Common myeloid progenitor, CD34-positive (primary cell): ENCODE data around the gene THOC6.

ENCODE experiments used
- CTCF ChIA-PET: fragments of 350-600 bp; sonication (Branson Sonifier 250); formaldehyde crosslinking; loops from one replicate; lab custom pipeline; 2021; ENCODE audit warnings: antibody characterized with exemption; lab: Charles Lee
- POLR2A ChIA-PET: fragments of 350-600 bp; sonication (Branson Sonifier 250); formaldehyde crosslinking; loops from one replicate; lab custom pipeline; 2021; ENCODE audit warnings: antibody characterized with exemption; lab: Charles Lee
- DNase-seq, 3 donors: peaks; one replicate each; pipeline versions ENCODE4 v3.0.0 to v3.0.0-alpha.2; 2013
- H3K27ac ChIP-seq, 2 experiments: 1 replicate in 1 of 2; 2 replicates in 1 of 2; pipeline ENCODE4 v1.7.0; 2013; ENCODE audit warnings: inconsistent platforms in 2 of 2, low read length in 2 of 2, mild to moderate bottlenecking in 2 of 2, low read depth in 1 of 2, moderate library complexity in 1 of 2; ENCODE audit not compliant: severe bottlenecking in 2 of 2, insufficient read depth in 1 of 2, poor library complexity in 1 of 2
- H3K27me3 ChIP-seq, 5 experiments: replicated peaks in 2 of 5; 1 replicate in 3 of 5; 2 replicates in 2 of 5; pipeline versions ENCODE4 v1.6.1 to v1.7.0; 2013; ENCODE audit warnings: low read length in 4 of 5, mild to moderate bottlenecking in 2 of 5, moderate library complexity in 2 of 5, inconsistent platforms in 1 of 5; ENCODE audit not compliant: insufficient read depth in 5 of 5, control insufficient read depth in 4 of 5
- H3K36me3 ChIP-seq, 4 experiments: 1 replicate in 2 of 4; 2 replicates in 2 of 4; pipeline versions ENCODE4 v1.6.1 to v1.7.0; 2013; ENCODE audit warnings: low read length in 3 of 4, control low read depth in 1 of 4, mild to moderate bottlenecking in 1 of 4; ENCODE audit not compliant: control insufficient read depth in 4 of 4, insufficient read depth in 4 of 4
- H3K4me1 ChIP-seq, 4 experiments: 1 replicate in 3 of 4; 2 replicates in 1 of 4; pipeline versions ENCODE4 v1.6.1 to v1.7.1; 2013; ENCODE audit warnings: low read length in 3 of 4, mild to moderate bottlenecking in 3 of 4, control low read depth in 1 of 4, inconsistent platforms in 1 of 4, moderate library complexity in 1 of 4; ENCODE audit not compliant: control insufficient read depth in 4 of 4, insufficient read depth in 4 of 4; ENCODE audit errors: control extremely low read depth in 1 of 4
- H3K4me3 ChIP-seq, 7 experiments: 1 replicate in 4 of 7; 2 replicates in 3 of 7; pipeline versions ENCODE4 v1.5.1 to v1.7.0; 2013; ENCODE audit warnings: mild to moderate bottlenecking in 7 of 7, low read length in 6 of 7, moderate library complexity in 6 of 7, inconsistent platforms in 2 of 7, low read depth in 2 of 7, control low read depth in 1 of 7; ENCODE audit not compliant: insufficient read depth in 4 of 7, control insufficient read depth in 1 of 7; ENCODE audit errors: extremely low read depth in 1 of 7
- H3K9me3 ChIP-seq, 5 experiments: 1 replicate in 4 of 5; 2 replicates in 1 of 5; pipeline versions ENCODE4 v1.6.1 to v1.7.1; 2013; ENCODE audit warnings: low read length in 4 of 5, mild to moderate bottlenecking in 2 of 5, inconsistent platforms in 1 of 5, low read depth in 1 of 5, moderate library complexity in 1 of 5; ENCODE audit not compliant: control insufficient read depth in 4 of 5, insufficient read depth in 2 of 5; ENCODE audit errors: control extremely low read depth in 1 of 5
- whole genome bisulfite sequencing: methylation state at CpG from one replicate; pipeline ENCODE4 v1.1.5; 2013; ENCODE audit not compliant: insufficient coverage; 5-methylcytosine and 5-hydroxymethylcytosine counted together

THOC6 gene

DNA sequence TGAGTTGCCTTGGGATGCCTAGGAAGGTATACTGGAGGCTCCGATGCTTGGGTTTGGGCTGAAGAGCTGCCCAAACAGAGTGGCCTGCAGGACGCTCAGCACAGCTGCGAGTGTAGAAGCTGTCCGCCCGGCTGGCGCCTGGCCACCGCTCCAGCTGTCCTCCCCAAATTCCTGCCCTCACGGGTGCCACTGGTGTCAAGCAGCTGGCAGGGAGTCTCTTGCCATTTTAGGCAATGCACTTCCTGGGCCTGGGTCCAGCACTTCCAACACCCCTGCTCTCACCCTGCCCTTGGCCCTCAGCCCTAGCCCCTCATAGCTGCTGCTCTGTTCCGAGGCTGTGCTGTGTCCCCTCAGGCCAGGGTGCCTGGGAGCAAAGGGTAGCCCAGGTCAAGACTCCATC lies 38.4 kb upstream of the THOC6 start:
- no peak for DNase-seq
- Histone ChIP-seq H3K4me1 (peaks cover 0 to 20% (median 11%) of the 10 kb centered on the region in 4 experiments), H3K9me3 (no peaks in the 10 kb centered on the region), H3K36me3 (no peaks in the 10 kb centered on the region), H3K27me3 (no peaks in the 10 kb centered on the region), H3K4me3 (no peak overlapping the region), H3K27ac (no peak overlapping the region)
- 96% methylated on average over 7 of the region's 9 CpGs for WGBS
- ChIA-PET CTCF (interaction anchor here (1.2 to 1.7 kb wide), 4 partner anchors 14 to 24 kb away, joined by 3 to 4 read pairs (median 4); no protein-coding TSS in a partner anchor), POLR2A (no interaction called here)

- Histone ChIP-seq H3K4me3 (no peak overlapping the region), H3K9me3 (no peaks in the 10 kb centered on the region), H3K27me3 (no peaks in the 10 kb centered on the region), H3K27ac (no peak overlapping the region), H3K4me1 (peaks cover 0 to 16% (median 9%) of the 10 kb centered on the region in 4 experiments), H3K36me3 (no peaks in the 10 kb centered on the region)
- 99% methylated on average over 13 of the region's 15 CpGs for WGBS
- ChIA-PET POLR2A (no interaction called here), CTCF (interaction anchor here (1.0 to 1.7 kb wide), 3 partner anchors 9 to 18 kb away, joined by 3 to 4 read pairs (median 3); no protein-coding TSS in a partner anchor)
- no peak for DNase-seq
These were observed 37.9 kb upstream of the THOC6 start for GRCh38 chr16:2985893-2986355.

- ChIA-PET POLR2A (no interaction called here), CTCF (interaction anchor here (1.0 to 3.2 kb wide), 2 partner anchors 9 to 15 kb away, joined by 3 to 9 read pairs; no protein-coding TSS in a partner anchor)
- H3K4me3 ChIP-seq = no peak overlapping the region
- H3K27me3 ChIP-seq = no peaks in the 10 kb centered on the region
- H3K27ac ChIP-seq = no peak overlapping the region
- H3K9me3 ChIP-seq = no peaks in the 10 kb centered on the region
- H3K4me1 ChIP-seq = peaks cover 0 to 8% (median 6%) of the 10 kb centered on the region in 4 experiments
- no peaks in the 10 kb centered on the region for H3K36me3 ChIP-seq
- WGBS = 91% methylated on average over 10 of the region's 17 CpGs
- no peak for DNase-seq
These were observed 37.1 kb upstream of the THOC6 start for GRCh38 chr16:2986623-2987188.

- ChIA-PET POLR2A (no interaction called here), CTCF (interaction anchor here (1.5 to 3.2 kb wide), 4 partner anchors 9 to 15 kb away, joined by 3 to 9 read pairs (median 6); no protein-coding TSS in a partner anchor)
- DNase-seq = no peak
- peaks cover 0 to 7% (median 6%) of the 10 kb centered on the region in 4 experiments for H3K4me1 ChIP-seq
- no peaks in the 10 kb centered on the region for H3K9me3 ChIP-seq
- H3K36me3 ChIP-seq = no peaks in the 10 kb centered on the region
- no peak overlapping the region for H3K27ac ChIP-seq
- H3K27me3 ChIP-seq = no peaks in the 10 kb centered on the region
- WGBS = 99% methylated on average over 6 of the region's 9 CpGs
- no peak overlapping the region for H3K4me3 ChIP-seq
These were observed 36.5 kb upstream of the THOC6 start for GRCh38 chr16:2987286-2987685.

GRCh38 chr16:2987833-2988232 lies 36.0 kb upstream of the THOC6 start:
- Histone ChIP-seq H3K27ac (no peak overlapping the region), H3K36me3 (no peaks in the 10 kb centered on the region), H3K4me1 (peaks cover 0 to 7% (median 6%) of the 10 kb centered on the region in 4 experiments), H3K9me3 (no peaks in the 10 kb centered on the region), H3K4me3 (no peak overlapping the region), H3K27me3 (no peaks in the 10 kb centered on the region)
- DNase-seq = no peak
- 94% methylated on average over 8 of the region's 8 CpGs for WGBS
- CTCF ChIA-PET = interaction anchor here (0.9 to 3.2 kb wide), 5 partner anchors 9 to 61 kb away, joined by 3 to 9 read pairs (median 4); no protein-coding TSS in a partner anchor
- POLR2A ChIA-PET = no interaction called here

DNA sequence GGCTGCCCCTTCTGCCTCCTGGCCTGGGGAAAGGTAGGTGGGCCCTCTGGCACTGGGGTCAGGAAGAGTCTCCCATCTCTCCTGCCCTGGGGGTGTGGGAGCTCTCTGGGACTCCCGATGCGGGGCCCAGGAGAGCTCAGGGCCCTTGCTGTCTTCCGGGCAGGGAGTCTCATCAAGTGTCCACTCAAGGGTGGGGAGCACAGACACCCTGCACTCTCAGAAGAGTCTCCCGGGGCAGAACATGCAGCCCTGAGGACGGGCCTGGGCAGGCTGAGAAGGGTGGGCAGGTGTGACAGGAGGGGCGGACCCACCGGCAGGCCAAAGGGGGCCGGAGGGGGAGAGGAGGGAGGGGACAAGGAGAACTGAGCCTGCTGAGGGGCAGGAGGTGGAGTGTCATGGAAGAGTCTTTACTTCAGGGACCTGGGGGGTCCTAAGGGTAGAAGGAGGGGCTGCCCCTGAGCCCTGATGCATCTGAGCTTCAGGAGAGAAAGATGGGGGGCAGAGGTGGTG lies 35.2 kb upstream of the THOC6 start:
- ChIA-PET CTCF (interaction anchor here (0.9 to 3.2 kb wide), 5 partner anchors 8 to 60 kb away, joined by 3 to 9 read pairs (median 4); no protein-coding TSS in a partner anchor), POLR2A (no interaction called here)
- Histone ChIP-seq H3K9me3 (no peaks in the 10 kb centered on the region), H3K27me3 (no peaks in the 10 kb centered on the region), H3K4me1 (peaks cover 0 to 5% (median 4%) of the 10 kb centered on the region in 4 experiments), H3K4me3 (no peak overlapping the region), H3K27ac (no peak overlapping the region), H3K36me3 (no peaks in the 10 kb centered on the region)
- WGBS = 97% methylated on average over 5 of the region's 8 CpGs
- no peak for DNase-seq

GRCh38 chr16:2990891-2991290 lies 32.9 kb upstream of the THOC6 start:
- no peaks in the 10 kb centered on the region for H3K27me3 ChIP-seq
- H3K9me3 ChIP-seq = no peaks in the 10 kb centered on the region
- no peak for DNase-seq
- no peak overlapping the region for H3K4me3 ChIP-seq
- POLR2A ChIA-PET = no interaction called here
- WGBS = 94% methylated on average over 3 of the region's 10 CpGs
- no peak overlapping the region for H3K27ac ChIP-seq
- H3K4me1 ChIP-seq = no peaks in the 10 kb centered on the region
- H3K36me3 ChIP-seq = no peaks in the 10 kb centered on the region
- CTCF ChIA-PET = interaction anchor here (0.9 kb wide), 1 partner anchor 23 kb away, joined by 3 read pairs; no protein-coding TSS in a partner anchor
